Kidney epithelial cell (primary cell): ENCODE measurements around the gene SLC6A3. TPM values are rescaled to one million over a fixed set of nuclear protein-coding genes. Genes with fewer than 3 reads are reported as not detected.

Experiments
- DNase-seq: peaks from one replicate; pipeline ENCODE4 v3.0.0-alpha.2; 2010; ENCODE audit warnings: low read depth
- H3K27me3 ChIP-seq: 2 replicates; pipeline ENCODE4 v1.6.0; 2011; ENCODE audit warnings: low read length; ENCODE audit not compliant: control insufficient read depth, insufficient read depth
- H3K36me3 ChIP-seq: 2 replicates; pipeline ENCODE4 v1.5.1; 2011; ENCODE audit warnings: low read length; ENCODE audit not compliant: control insufficient read depth, insufficient read depth
- H3K4me3 ChIP-seq: 2 replicates; pipeline ENCODE4 v1.5.1; 2011; ENCODE audit warnings: low read depth, mild to moderate bottlenecking, control low read depth, low read length
- CTCF ChIP-seq: IDR thresholded peaks from 2 replicates; pipeline ENCODE4 v1.5.1; 2011; ENCODE audit warnings: mild to moderate bottlenecking, moderate library complexity, low read length, control low read depth, inconsistent platforms; ENCODE audit not compliant: insufficient read depth, poor library complexity, severe bottlenecking
- total RNA-seq: library from RNA; depleted of rRNA; stranded (reverse); fragments of >200 nt; gene quantifications from 2 replicates; pipeline ENCODE4 v1.2.3, GENCODE V29; 2015

The SLC6A3 gene
- total RNA-seq, 1 donor from 2014 or later = not detected

- Histone ChIP-seq H3K4me3 (no peak overlapping the region), H3K27me3 (peaks cover 16% of the 10 kb centered on the region), H3K36me3 (no peaks in the 10 kb centered on the region)
- DNase-seq = no peak
- TF ChIP-seq CTCF = no peak
Measured at GRCh38 chr5:1412621-1413020, 32.6 kb downstream of the SLC6A3 start.

DNA sequence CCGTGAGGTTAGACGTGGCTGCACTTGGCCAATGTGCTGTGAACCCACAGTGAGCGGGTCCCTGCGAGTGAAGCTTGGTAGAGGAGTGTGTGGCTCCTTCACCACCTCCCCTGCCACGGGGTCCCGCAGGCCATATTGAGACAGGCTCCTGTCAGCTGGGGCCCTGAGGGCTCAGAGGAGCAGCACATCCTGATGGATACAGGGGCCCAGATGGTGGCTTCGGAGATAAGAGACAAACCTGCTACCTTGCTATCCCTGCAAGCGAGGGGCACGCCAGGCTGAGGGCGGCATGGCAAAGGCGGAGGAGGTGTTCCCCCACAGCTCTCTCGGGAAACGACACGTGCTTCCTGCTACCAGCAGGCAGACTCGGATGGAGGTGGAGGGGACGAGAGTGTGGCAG lies 33.1 kb downstream of the SLC6A3 start:
- TF ChIP-seq CTCF = no peak
- no peak overlapping the region for H3K4me3 ChIP-seq
- no peaks in the 10 kb centered on the region for H3K36me3 ChIP-seq
- peaks cover 16% of the 10 kb centered on the region for H3K27me3 ChIP-seq
- DNase-seq = no peak

GRCh38 chr5:1411099-1411498 lies 34.1 kb downstream of the SLC6A3 start:
- H3K27me3 ChIP-seq = peaks cover 23% of the 10 kb centered on the region
- no peaks in the 10 kb centered on the region for H3K36me3 ChIP-seq
- H3K4me3 ChIP-seq = no peak overlapping the region
- DNase-seq = no peak
- TF ChIP-seq CTCF = no peak

GRCh38 chr5:1410156-1411014 lies 34.9 kb downstream of the SLC6A3 start:
- peaks cover 24% of the 10 kb centered on the region for H3K27me3 ChIP-seq
- DNase-seq = no peak
- TF ChIP-seq CTCF = no peak
- no peak overlapping the region for H3K4me3 ChIP-seq
- H3K36me3 ChIP-seq = no peaks in the 10 kb centered on the region

- peaks cover 24% of the 10 kb centered on the region for H3K27me3 ChIP-seq
- DNase-seq = no peak
- no peak for TF ChIP-seq CTCF
- no peak overlapping the region for H3K4me3 ChIP-seq
- no peaks in the 10 kb centered on the region for H3K36me3 ChIP-seq
Measured at GRCh38 chr5:1409381-1410110, 35.7 kb downstream of the SLC6A3 start.
